Endothelial cell (in vitro differentiated cells): ENCODE data around the gene CPEB1. TPM values are rescaled to one million over a fixed set of nuclear protein-coding genes. Genes with fewer than 3 reads are reported as not detected.

Experiments
- DNase-seq: peaks from one replicate; pipeline ENCODE4 v3.0.0; 2021; ENCODE audit warnings: low spot score
- H3K27ac Mint-ChIP-seq: one replicate; pipeline ENCODE4 v1.8.0; 2021; ENCODE audit warnings: mixed read lengths, inconsistent platforms; ENCODE audit not compliant: unreplicated experiment
- H3K27me3 Mint-ChIP-seq: one replicate; pipeline ENCODE4 v1.8.0; 2021; ENCODE audit warnings: mild to moderate bottlenecking, moderate library complexity, mixed read lengths, inconsistent platforms; ENCODE audit not compliant: unreplicated experiment
- H3K36me3 Mint-ChIP-seq: one replicate; pipeline ENCODE4 v1.8.0; 2021; ENCODE audit warnings: mild to moderate bottlenecking, low read depth, mixed read lengths, inconsistent platforms; ENCODE audit not compliant: unreplicated experiment
- H3K4me1 Mint-ChIP-seq: one replicate; pipeline ENCODE4 v1.8.0; 2021; ENCODE audit warnings: mild to moderate bottlenecking, mixed read lengths, inconsistent platforms; ENCODE audit not compliant: unreplicated experiment
- H3K4me3 Mint-ChIP-seq: one replicate; pipeline ENCODE4 v1.8.0; 2021; ENCODE audit warnings: mild to moderate bottlenecking, mixed read lengths, inconsistent platforms; ENCODE audit not compliant: unreplicated experiment
- H3K9me3 Mint-ChIP-seq: one replicate; pipeline ENCODE4 v1.8.0; 2021; ENCODE audit warnings: mixed read lengths, inconsistent platforms; ENCODE audit not compliant: unreplicated experiment
- CTCF ChIP-seq: fragments of 200-600 bp; sonication (generic); IDR thresholded peaks from one replicate; pipeline ENCODE4 v1.5.0; 2021; ENCODE audit warnings: antibody characterized with exemption; ENCODE audit not compliant: unreplicated experiment
- total RNA-seq: library from RNA; stranded (reverse); fragmentation: NEBNext Ultra II Directional; extraction: Animal tissue kit (Norgen Biotek cat#: 25700); gene quantifications from one replicate; pipeline ENCODE4 v1.2.1, GENCODE V29; 2021; ENCODE audit not compliant: unreplicated experiment

The CPEB1 gene
- total RNA-seq, 1 donor from 2014 or later: not detected

- no peak for DNase-seq
- Mint-ChIP-seq H3K27ac (no peak overlapping the region), H3K4me3 (no peak overlapping the region), H3K27me3 (no peaks in the 10 kb centered on the region), H3K9me3 (no peaks in the 10 kb centered on the region), H3K36me3 (no peaks in the 10 kb centered on the region), H3K4me1 (no peaks in the 10 kb centered on the region)
- no peak for TF ChIP-seq CTCF
Observed at GRCh38 chr15:82624008-82624407, 23.2 kb downstream of the CPEB1 start.

- H3K27ac Mint-ChIP-seq: no peak overlapping the region
- no peak for TF ChIP-seq CTCF
- DNase-seq: no peak
- H3K4me3 Mint-ChIP-seq: no peak overlapping the region
- no peaks in the 10 kb centered on the region for H3K9me3 Mint-ChIP-seq
- H3K36me3 Mint-ChIP-seq: no peaks in the 10 kb centered on the region
- no peaks in the 10 kb centered on the region for H3K4me1 Mint-ChIP-seq
- H3K27me3 Mint-ChIP-seq: no peaks in the 10 kb centered on the region
Observed at GRCh38 chr15:82621970-82622369, 25.2 kb downstream of the CPEB1 start.

- Mint-ChIP-seq H3K36me3 (no peaks in the 10 kb centered on the region), H3K27me3 (no peaks in the 10 kb centered on the region), H3K4me3 (no peak overlapping the region), H3K9me3 (no peaks in the 10 kb centered on the region), H3K4me1 (no peaks in the 10 kb centered on the region), H3K27ac (no peak overlapping the region)
- no peak for DNase-seq
- TF ChIP-seq CTCF: no peak
Observed at GRCh38 chr15:82613747-82614146, 33.4 kb downstream of the CPEB1 start.

- H3K27ac Mint-ChIP-seq: no peak overlapping the region
- TF ChIP-seq CTCF: no peak
- peaks cover 1% of the 10 kb centered on the region for H3K27me3 Mint-ChIP-seq
- no peaks in the 10 kb centered on the region for H3K4me1 Mint-ChIP-seq
- no peak overlapping the region for H3K4me3 Mint-ChIP-seq
- DNase-seq: no peak
- H3K36me3 Mint-ChIP-seq: no peaks in the 10 kb centered on the region
- H3K9me3 Mint-ChIP-seq: no peaks in the 10 kb centered on the region
Observed at GRCh38 chr15:82611348-82611747, 35.8 kb downstream of the CPEB1 start.

- Mint-ChIP-seq H3K4me1 (no peaks in the 10 kb centered on the region), H3K9me3 (no peaks in the 10 kb centered on the region), H3K36me3 (no peaks in the 10 kb centered on the region), H3K27ac (no peak overlapping the region), H3K4me3 (no peak overlapping the region), H3K27me3 (peaks cover 2% of the 10 kb centered on the region)
- no peak for DNase-seq
- TF ChIP-seq CTCF: no peak
Observed at GRCh38 chr15:82602195-82602594, 45.0 kb downstream of the CPEB1 start.
